ENCODE results near the gene COL16A1.

Gene COL16A1

DNA sequence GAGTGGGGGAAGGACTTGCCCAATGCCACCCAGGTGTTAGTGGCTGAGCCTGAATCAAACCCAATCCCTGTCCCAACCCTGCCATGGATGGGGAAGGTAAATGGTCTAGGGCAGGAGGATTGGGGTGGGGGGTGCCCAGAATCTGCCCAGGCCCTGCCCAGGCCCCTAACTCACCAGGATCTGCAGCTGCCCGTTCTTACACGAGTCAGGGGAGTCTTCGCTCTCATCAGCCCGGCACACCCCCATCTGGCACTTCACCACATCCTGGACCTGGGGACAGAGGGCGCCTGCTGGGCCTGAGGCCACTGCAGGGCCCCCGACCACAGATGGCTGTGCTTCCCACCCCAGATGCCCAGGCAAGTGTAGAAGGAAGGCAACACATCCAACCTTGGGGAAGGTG is 28.5 kb upstream of the COL16A1 start:
- TF ChIP-seq CTCF (IDR thresholded peaks at IDR 0.05; ENCODE audit: low read depth, low read length) = no peak
- DNase-seq (ENCODE audit: extremely low read depth, low read depth) = no peak

- no peak for DNase-seq (ENCODE audit: extremely low read depth, low read depth)
- no peak for TF ChIP-seq CTCF (IDR thresholded peaks at IDR 0.05; ENCODE audit: low read depth, low read length)
Measured at GRCh38 chr1:31731049-31731565, 27.3 kb upstream of the COL16A1 start.

GRCh38 chr1:31730336-31731048 is 26.7 kb upstream of the COL16A1 start:
- DNase-seq (ENCODE audit: extremely low read depth, low read depth) = no peak
- TF ChIP-seq CTCF (IDR thresholded peaks at IDR 0.05; ENCODE audit: low read depth, low read length) = no peak

DNA sequence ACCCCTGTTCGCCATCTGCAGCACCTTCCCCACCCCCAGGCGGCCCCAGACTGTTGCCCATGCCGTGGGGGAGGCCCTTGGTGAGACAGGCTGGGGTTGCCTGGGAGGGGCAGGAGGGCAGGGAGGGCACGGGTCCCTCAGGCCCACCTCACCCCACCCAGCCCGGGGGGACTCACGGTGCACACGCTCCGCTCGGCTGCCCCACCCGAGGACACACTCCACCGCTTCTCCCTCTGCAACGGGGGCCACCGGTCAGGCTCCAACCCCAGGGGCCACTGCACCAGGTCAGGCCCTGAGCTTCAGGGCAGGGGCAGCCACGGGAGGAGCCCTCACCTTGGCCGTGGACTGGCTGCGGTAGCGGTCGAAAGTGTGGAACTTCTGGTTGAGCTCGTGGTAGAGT is 24.0 kb upstream of the COL16A1 start:
- no peak for DNase-seq (ENCODE audit: extremely low read depth, low read depth)
- TF ChIP-seq CTCF (IDR thresholded peaks at IDR 0.05; ENCODE audit: low read depth, low read length) = no peak

- TF ChIP-seq CTCF (IDR thresholded peaks at IDR 0.05; ENCODE audit: low read depth, low read length) = no peak
- no peak for DNase-seq (ENCODE audit: extremely low read depth, low read depth)
Measured at GRCh38 chr1:31727195-31727594, 23.4 kb upstream of the COL16A1 start.

- TF ChIP-seq CTCF (IDR thresholded peaks at IDR 0.05; ENCODE audit: low read depth, low read length) = no peak
- no peak for DNase-seq (ENCODE audit: extremely low read depth, low read depth)
Measured at GRCh38 chr1:31726715-31727114, 22.9 kb upstream of the COL16A1 start.

- DNase-seq (ENCODE audit: extremely low read depth, low read depth) = no peak
- no peak for TF ChIP-seq CTCF (IDR thresholded peaks at IDR 0.05; ENCODE audit: low read depth, low read length)
Measured at GRCh38 chr1:31725777-31726535, 22.1 kb upstream of the COL16A1 start.
